GM18951 (cell line): ENCODE data around the gene SCRN1.

ENCODE experiments used
- POLR2A ChIP-seq: IDR thresholded peaks from 4 replicates; pipeline ENCODE4 v1.6.1; 2011; ENCODE audit warnings: mild to moderate bottlenecking; ENCODE audit not compliant: insufficient read length, insufficient read depth; ENCODE audit errors: extremely low read depth
- in situ Hi-C: fragments of 300-500 bp; cut with MboI; formaldehyde crosslinking; loops from one replicate; pipeline ENCODE4 v1.12.0; 2022; ENCODE audit warnings: low sequenced_read_pairs, mixed read lengths, inconsistent platforms; ENCODE audit not compliant: unreplicated experiment

Gene SCRN1

GRCh38 chr7:29924006-29924405, 65.6 kb downstream of the SCRN1 start:
- TF ChIP-seq POLR2A = no peak
- in situ Hi-C loops = no loop called here

DNA sequence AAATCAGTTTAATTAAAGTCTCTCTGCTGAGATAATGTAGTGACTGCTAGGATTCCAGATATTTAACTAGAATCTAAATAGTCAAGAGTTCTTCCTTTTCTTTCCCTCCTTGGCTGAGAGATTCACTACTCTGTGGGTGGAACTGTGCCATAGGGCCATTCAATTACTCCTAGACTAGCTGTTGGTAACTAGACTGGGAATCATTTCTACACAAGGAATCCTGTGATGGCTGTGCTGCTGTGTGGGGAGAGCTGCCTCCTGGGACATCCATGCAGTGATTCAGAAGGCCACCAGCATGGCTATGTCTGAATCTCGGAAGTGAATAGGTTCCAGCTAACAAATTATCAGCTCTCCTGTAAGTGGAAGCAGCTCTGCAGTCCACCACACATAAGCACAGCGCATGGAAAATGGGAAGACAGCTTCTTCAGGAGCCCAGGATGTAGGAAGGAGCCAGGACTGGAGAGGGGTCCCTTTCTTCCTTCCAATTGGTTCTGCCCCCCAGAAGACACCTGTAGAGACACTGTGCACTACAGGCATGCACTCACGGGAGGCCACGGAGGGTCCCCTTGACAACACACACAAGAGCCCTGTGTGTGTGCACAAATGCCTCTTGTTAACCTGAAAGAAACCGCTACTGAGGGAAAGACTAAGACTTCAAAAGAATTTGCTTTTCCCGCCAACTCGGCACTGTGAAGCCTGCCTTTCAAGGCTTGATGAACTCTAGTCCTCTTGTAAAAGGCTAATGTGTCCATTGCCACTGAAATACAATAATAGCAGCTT, 66.5 kb downstream of the SCRN1 start:
- in situ Hi-C loops = no loop called here
- no peak for TF ChIP-seq POLR2A

DNA sequence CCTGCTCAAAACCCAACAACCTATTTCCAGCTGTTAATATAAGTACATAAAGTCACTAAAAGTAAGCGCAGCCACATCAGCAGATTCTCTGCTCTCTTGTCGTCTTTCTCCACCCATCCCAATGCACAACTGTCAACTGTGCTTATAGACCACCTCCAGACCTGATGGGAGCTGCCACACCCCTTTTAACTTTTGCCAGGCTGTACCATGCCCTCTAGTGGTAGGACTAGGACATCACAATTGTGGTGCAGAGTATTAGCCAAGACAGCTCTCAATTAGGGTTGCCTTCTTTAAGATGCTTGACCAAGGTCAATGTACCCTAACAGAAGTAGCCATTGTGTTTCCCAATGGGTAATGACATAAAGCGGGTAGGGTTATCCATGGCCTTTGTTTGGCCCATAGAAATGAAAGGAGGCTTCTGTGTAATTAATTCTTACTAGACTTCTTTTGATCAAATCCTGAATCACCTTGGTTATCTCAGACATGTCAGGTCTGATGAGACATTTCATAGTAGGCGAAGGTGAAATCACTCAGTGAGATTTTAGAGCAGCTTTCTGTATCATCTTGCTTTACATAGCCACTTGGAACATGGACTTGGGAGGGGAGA, 68.1 kb downstream of the SCRN1 start:
- no peak for TF ChIP-seq POLR2A
- in situ Hi-C loops = no loop called here

DNA sequence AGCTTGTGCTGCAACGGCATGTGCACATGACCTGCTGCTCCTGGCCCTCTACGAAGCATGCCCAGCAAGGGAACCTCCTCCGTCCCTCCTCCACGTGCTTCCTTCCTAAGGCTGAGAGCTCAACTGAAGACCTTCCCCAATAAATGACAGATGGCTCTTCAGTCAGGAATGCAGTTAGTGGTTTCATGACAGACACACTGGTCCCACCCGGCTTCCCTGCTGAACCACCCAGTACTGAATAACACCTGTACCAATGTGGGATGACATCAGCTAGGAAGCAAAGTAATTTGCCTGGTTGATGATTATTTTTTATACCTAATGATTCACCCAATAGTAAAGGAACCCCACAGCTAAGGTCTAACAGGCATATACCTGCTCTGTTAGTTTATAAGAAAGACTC, 69.1 kb downstream of the SCRN1 start:
- in situ Hi-C loops = no loop called here
- no peak for TF ChIP-seq POLR2A

DNA sequence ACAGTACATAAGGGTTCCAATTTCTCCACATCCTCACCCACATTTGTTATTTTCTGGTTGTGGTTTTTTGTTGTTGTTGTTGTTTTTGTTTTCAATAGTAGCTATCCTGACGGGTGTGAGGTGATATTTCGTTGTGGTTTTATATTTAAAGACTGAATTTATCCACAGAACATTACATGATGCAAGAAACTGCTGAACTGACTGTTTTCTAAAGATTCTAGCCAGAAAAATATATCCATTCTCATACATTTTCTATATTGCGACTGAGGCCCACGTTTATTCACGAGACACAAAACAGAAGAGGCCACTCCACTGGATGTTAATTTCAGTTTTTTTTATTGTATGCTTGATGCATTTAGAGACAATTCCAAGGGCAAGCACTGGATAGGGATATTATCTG, 69.8 kb downstream of the SCRN1 start:
- in situ Hi-C loops = no loop called here
- TF ChIP-seq POLR2A = no peak

GRCh38 chr7:29918850-29919249, 70.8 kb downstream of the SCRN1 start:
- TF ChIP-seq POLR2A = no peak
- in situ Hi-C loops = no loop called here

DNA sequence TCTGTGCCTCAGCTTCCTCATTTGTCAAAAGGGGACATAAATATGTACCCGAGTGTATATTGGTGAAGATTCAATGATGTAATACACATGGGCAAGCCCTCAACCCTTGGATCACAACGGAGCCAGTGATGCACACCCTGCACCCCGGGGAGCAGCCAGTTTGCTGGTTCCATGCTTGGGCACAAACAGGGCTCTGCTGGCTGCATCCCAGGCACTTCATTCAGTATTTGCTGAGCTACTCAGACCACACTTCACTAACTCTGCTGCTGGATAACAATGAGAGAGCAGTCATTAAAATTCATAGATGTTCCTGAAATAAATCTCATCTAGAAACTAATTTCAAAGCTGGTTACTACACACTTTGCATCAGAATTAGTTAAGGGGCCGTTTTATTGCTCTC, 72.0 kb downstream of the SCRN1 start:
- in situ Hi-C loops = no loop called here
- no peak for TF ChIP-seq POLR2A

DNA sequence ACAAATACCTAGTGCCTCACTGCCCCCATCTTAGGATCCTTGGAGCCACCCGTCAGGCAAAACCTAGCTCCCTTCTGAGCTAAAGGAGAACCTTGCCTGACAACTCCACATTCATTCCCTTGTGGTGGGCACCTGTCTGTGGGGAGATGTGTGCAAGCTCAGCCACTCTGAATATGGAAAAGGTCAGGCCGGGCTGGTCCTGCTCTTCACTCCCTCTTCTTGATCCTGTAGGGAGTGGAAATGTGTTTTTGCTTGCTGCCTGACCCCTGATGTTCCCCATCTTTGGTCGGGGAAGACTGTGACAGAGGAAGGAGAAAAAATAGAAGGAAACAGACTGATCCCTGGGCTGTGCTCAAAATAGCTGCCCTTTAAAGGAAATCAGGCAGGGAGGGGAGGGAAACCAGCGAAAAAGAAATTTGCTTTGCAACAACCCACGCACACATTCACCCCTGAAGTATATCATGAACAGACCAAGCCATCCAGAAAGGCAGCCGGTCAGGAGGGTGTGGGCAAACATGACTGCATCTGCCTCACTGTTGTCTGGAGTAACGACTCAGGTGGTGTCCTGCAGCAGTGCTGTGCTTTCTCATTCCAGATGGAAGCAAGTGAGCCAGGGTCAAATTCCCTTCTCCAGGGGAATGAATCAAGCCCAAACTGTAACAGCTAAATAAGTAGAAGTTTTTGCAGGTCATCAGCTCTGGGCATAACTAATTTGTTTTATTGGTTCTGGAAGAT, 74.0 kb downstream of the SCRN1 start:
- TF ChIP-seq POLR2A = no peak
- in situ Hi-C loops = no loop called here

DNA sequence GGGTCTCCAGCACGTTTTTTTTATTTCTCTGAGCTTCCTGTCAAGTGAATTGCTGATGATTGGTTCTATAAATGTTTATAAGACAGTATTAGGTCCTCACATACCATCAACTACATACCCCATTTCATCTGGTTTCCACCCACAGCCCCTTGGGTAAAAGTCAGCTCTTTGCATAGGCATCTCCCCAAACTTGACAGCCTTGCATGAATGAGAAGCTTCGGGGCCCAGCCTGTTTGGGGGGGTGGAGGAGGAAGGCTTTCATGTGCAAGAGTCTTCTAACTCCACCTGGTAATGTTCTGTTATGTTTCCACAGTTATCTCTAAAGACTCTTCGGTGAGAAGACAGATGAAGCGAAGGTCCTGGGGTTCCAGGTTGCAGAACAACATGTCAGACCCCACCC, 75.4 kb downstream of the SCRN1 start:
- in situ Hi-C loops = no loop called here
- no peak for TF ChIP-seq POLR2A

DNA sequence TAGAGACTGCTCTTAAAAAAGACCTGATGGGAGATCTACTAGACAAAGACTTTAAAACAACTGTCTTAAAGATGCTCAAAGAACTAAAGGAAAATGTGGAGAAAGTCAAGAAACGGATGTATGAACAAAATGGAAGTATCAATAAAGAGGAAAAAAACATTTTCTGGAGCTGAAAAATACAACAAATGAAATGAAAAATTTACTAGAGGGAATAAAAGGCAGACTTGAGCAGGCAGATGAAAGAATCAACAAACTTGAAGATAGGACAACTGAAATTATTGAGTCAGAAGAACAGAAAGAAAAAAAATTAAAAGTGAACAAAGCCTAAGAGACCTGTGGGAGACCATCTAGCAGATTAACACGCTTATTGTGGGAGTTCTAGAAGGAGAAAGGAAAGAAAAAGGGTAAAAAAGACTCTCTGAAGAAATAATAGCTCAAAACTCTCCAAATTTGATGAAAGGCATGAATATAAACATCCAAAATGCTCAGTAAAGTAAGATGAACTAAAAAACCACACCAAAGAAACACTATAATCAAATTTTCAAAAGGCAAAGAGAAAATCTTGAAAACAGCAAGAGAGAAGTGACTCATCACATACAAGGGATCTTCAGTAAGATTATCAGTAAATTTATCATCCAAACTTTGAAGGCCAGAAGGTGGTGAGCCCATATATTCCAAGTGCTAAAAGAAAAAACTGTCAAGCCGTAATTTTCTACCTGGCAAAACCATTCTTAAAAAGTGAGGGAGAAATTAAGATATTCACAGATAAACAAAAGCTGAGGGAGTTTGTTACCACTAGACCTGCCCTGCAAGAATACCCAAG, 83.2 kb downstream of the SCRN1 start:
- in situ Hi-C loops = no loop called here

DNA sequence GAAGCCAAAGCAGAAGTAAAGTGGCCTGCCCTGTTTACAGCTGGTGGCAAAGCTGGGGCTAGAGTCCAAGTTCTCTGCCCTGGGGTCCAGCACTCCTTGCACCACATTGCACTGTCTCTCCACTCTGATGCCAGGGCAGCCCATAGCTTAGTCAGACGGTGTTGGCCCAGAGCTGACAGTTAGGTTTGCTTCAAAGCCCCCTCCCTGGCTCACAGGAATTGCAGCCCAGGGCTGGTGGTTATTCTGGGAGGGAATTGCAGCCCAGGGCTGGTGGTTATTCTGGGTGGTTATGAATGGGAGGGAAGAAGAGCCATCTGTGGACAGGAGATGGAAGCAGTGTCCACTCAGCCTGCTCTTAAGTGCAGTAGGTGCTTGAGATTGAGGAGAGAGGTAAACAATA, 88.9 kb downstream of the SCRN1 start:
- TF ChIP-seq POLR2A = no peak
- in situ Hi-C loops = no loop called here

More for the DNA sequence above, 83.2 kb downstream of the SCRN1 start:
- TF ChIP-seq POLR2A = no peak

GRCh38 chr7:29898301-29898700, 91.3 kb downstream of the SCRN1 start:
- in situ Hi-C loops = no loop called here
- TF ChIP-seq POLR2A = no peak
